LNCAP (cell line): ENCODE measurements around the gene ABCA8.

Experiments used
- CTCF ChIP-seq: fragments of 450-650 bp; IDR thresholded peaks from 2 replicates; pipeline ENCODE4 v1.5.1; 2017; ENCODE audit warnings: mild to moderate bottlenecking

The ABCA8 gene

GRCh38 chr17:68843522-68843921 lies 111.7 kb downstream of the ABCA8 start:
- TF ChIP-seq CTCF = no peak

DNA sequence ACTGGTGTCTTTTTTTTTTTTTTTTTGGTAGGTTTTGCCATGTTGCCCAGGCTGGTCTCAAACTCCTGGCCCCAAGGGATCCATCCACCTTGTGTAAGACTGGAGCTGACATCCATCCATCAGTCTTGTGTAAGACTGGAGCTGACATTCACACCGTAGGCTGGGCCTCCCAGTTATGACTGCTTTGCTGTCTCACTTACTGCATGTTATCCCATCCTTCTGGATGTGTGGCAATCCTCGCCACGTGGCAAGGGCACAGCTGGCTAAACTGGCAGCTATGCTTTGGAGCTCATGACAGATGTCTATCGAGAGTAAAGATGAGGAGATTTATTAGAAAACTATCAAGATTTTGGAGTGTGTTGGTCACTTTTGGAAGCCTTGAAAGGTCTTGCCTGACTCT lies 115.1 kb downstream of the ABCA8 start:
- no peak for TF ChIP-seq CTCF

GRCh38 chr17:68835071-68835470 lies 120.1 kb downstream of the ABCA8 start:
- TF ChIP-seq CTCF = no peak

DNA sequence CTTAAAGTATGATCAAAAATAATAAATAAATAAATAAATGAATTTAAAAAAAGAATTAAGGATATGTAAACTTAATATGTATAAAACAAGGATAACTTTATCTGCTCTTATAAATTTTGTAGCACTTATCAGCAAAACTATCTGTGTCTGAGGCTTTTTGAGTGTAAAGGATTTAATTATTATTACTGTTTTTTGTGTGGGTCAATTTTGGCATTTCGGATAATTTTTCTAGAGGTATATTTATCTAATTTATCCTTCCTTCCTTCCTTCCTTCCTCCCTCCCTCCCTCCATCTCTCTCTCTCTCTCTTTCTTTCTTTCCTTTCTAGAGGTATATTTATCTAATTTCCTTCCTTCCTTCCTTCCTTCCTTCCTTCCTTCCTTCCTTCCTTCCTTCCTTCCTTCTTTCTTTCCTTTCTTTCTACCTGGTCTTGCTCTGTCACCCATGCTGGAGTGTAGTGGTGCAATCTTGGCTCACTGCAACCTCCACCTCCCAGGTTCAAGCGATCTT lies 120.8 kb downstream of the ABCA8 start:
- no peak for TF ChIP-seq CTCF

DNA sequence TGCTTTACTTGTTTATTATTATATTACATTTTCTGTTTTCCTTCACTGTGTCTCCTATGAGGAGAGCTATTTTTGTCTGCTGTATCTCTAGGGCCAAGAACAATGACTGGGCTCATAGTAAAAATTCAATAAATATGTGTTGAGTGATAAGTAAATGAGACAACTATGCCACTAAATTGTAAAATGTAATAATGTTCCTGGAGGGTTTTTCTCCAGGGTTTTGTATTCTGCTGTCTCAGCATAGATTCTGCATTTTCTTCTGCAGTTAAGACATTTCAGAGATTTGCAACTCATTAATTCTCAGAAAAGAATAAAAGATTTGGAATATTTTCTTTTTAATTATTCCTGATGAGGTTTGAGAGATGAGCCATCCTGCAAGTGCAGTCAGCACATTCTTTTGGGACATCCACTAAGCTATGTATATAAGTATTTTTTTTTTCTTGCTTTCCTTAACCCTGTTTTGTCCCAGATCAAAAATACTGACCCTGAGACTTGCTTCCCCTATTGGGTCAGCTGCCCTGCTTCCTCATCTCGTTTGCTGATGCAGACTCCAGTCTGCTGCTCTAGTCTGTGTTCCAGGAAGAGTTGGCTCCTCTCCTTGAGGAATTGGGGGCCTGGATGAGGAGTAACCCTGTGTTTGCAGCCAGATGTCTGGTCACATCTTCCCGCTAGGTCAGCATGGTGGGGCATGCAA lies 122.9 kb downstream of the ABCA8 start:
- no peak for TF ChIP-seq CTCF

DNA sequence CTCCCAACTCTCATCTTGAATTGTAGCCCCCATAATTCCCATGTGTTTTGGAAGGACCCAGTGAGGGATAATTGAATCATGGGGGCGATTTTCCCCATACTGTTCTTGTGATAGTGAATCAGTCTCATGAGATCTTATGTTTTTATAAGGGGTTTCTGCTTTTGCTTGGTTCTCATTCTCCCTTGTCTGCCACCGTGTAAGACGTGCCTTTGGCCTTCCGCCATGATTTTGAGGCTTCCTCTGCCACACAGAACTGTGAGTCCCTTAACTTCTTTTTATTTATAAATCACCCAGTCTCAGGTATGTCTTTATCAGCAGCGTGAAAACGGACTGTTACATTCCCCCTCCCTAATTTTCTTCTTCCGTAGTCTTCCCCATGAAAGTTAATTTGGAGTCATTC lies 124.0 kb downstream of the ABCA8 start:
- TF ChIP-seq CTCF = no peak

DNA sequence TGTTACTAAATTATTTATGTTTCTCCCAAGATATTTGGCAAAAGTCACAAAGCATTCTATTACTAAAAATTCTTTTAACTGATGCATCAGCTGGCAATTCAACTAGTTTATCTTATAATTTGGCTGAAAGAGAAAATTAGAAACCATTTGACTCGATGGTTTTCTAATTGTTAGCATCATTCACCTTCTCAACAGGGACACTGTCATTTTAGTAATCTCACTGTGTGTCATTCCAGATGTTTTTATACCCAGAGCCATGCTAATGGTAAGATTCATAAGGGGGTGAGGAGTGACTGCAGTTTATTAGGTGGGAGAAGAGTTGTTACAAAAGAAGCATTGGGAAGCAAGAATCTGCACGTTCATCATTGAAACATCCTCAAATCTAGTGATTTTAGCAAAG lies 124.9 kb downstream of the ABCA8 start:
- no peak for TF ChIP-seq CTCF

DNA sequence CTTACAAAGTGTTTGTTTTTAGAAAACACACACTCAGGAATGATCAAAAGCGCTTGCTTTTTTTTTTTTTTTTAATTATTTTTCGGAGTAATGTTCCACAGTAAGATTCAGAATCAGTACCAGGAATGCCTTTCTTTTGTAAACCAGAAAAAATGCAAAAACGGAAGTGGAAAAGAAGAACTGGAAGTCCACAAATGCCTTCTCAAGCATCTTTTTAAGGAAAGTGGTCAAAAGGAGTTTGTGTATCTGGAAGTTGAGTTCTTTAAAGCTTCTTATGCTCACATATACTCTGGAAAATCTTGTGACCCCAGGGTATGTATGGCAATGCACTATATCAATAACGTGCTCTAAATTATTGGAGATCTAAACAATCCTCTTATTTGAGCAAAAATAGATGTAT lies 126.0 kb downstream of the ABCA8 start:
- no peak for TF ChIP-seq CTCF
